ENCODE measurements around the gene DRC1.

The DRC1 gene

DNA sequence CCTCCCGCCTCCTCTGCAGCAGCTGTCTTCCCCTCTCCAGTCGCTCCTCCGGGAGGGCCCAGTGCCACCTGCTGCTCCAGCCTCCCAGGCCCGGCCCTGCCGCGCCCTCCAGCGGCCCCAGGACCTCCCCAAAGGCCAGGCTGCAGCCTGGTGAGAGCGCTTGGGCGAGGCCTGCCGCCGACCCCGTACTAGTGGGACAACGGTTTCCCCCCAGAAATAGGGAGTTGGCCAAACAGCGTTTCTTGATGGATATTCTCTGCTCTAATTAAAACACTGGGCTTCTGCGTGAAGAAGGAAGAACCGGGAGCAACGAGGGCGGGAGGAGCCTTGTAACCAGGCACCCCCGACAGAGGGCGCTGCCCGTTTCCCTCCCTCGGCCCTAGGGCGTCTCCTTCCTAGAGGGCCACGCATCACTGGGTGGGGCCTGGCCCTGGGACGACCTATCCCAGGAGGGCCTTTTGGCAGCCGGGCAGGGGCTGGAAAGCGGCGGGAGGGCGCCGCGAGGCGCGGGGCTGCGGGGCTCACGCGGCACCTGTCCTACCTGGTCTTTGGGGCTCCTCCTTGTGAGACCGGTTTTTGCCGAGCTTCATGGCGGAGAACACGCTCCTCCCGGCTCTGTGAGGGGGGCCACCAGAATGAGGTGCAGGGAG is 101.6 kb downstream of the DRC1 start:
- DNase-seq = peak; percentile 71

DNA sequence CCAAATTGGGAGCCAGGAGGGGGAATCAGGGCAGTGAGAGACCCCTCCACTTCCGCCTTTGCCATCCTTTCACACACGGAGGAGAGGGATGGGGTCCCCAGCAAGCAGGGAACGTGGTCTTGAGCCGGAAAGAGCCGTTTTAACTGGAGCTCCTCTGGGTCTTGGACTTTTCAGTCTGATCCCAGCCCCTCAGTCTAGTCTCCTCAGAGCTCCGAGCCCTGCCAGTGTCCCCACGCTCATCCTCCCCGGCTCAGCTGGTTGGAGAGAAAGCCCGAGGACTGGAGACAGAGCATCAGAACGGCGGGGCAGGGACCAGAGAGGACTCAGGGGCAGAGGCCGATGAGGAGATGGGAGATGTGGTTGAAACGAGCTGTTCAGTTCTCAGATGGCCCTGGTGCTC is 102.3 kb downstream of the DRC1 start:
- no peak for DNase-seq

DNA sequence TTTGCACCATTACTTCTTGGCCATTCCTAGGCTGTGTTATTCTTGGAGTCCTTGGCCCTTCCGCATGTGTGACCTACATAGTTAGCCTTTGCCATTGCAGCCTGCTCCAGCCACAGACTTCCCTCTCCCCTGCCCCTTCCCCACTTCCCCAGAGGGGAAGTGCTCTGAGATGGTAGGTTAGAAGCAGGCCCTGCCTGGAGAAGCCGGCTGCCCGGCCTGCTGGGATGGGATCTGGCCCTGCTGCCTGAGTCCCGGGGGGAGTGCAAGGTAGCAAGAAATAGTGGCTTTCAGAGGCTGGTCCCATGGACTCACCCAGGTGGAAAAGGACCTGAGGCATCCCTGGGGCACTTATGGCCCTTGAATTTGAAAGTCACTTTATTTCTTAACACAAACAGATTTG is 104.6 kb downstream of the DRC1 start:
- DNase-seq = no peak

Data from DMS79 treated with DMSO at 0.1 percent for 48 hours (cell line).